Fibroblast of lung (primary cell): ENCODE results near the gene FBXO9.

Experiments used
- EZH2 ChIP-seq: IDR thresholded peaks from 2 replicates; pipeline ENCODE4 v1.5.1; 2012; ENCODE audit warnings: low read length, control low read depth, mild to moderate bottlenecking; ENCODE audit errors: missing control alignments
- TF ChIP-seq, protein P1 (sequence below), 2 donors: IDR thresholded peaks in 1 of 2; conservative IDR thresholded peaks in 1 of 2; 1 replicate in 1 of 2; 2 replicates in 1 of 2; pipeline ENCODE4 v1.5.1; 2011 to 2012; ENCODE audit warnings: low read length in 2 of 2, control low read depth in 1 of 2, inconsistent platforms in 1 of 2, low read depth in 1 of 2, mild to moderate bottlenecking in 1 of 2

GRCh38 chr6:53048431-53049195, 16.6 kb upstream of the FBXO9 start:
- TF ChIP-seq EZH2 = no peak
- TF ChIP-seq, protein P1, sequence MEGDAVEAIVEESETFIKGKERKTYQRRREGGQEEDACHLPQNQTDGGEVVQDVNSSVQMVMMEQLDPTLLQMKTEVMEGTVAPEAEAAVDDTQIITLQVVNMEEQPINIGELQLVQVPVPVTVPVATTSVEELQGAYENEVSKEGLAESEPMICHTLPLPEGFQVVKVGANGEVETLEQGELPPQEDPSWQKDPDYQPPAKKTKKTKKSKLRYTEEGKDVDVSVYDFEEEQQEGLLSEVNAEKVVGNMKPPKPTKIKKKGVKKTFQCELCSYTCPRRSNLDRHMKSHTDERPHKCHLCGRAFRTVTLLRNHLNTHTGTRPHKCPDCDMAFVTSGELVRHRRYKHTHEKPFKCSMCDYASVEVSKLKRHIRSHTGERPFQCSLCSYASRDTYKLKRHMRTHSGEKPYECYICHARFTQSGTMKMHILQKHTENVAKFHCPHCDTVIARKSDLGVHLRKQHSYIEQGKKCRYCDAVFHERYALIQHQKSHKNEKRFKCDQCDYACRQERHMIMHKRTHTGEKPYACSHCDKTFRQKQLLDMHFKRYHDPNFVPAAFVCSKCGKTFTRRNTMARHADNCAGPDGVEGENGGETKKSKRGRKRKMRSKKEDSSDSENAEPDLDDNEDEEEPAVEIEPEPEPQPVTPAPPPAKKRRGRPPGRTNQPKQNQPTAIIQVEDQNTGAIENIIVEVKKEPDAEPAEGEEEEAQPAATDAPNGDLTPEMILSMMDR (conservative IDR thresholded peaks at IDR 0.05 in 1 of 2, IDR thresholded peaks at IDR 0.05 in 1 of 2; ENCODE audit: low read depth in 1 of 2, low read length in 2 of 2) = no peak
